Activated naive CD4-positive, alpha-beta T cell treated with Interleukin-2 at 50 U/mL for 16 hours (primary cell): ENCODE results near the gene WWOX.

ENCODE experiments used
- DNase-seq: peaks from one replicate; pipeline ENCODE4 v3.0.0-alpha.2; 2020

The WWOX gene

GRCh38 chr16:78198288-78198687 lies 98.8 kb downstream of the WWOX start:
- DNase-seq, result no peak

DNA sequence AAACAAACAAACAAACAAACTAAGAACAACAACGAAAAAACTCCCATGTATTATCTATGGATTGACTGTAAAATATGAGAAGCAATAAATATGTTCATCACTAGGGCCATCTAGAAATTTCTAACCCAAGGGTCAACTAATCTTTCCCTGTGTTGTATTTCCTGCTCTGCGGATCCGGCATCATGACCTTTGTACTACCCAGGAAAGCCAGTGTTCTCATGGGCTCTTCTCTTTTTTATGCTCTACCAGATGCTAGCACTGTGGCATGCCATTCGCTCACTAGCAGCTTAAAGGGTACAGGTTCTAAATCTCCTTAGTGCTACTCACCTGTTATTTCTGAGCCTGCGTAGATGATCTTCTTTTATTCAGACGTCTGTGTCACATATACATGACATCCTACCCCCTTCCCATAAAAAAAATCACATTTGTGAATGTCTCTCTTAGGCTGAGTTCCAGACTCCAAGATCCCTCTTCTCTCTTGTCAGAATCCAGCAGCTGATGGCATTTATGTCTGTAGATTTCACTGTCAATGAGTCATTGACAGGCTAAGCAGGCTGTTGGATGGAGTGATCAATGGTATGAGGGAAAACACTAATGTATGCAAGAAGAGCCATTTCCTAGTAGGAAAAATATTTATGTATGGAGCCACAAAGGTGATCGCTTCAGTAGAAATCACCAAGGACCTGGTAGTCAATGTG lies 100.0 kb downstream of the WWOX start:
- no peak for DNase-seq

DNA sequence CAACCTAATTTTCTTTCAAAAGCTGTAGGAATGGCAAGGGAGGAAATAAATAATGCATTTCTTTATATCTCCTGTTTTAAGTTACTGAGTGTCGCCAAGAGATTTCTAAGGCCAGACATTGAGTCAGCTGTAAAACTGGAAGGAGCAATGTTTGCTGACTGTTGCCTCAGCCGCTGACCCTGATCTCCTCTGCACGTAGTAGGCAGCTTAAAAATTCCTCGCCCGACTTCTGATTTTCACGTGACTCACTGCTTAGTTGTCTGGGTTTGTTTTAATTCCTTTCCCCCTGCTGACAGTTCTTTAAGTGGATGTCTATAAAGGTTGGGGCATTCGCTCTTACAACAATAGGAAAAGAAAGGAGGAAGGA lies 100.6 kb downstream of the WWOX start:
- DNase-seq, result no peak

DNA sequence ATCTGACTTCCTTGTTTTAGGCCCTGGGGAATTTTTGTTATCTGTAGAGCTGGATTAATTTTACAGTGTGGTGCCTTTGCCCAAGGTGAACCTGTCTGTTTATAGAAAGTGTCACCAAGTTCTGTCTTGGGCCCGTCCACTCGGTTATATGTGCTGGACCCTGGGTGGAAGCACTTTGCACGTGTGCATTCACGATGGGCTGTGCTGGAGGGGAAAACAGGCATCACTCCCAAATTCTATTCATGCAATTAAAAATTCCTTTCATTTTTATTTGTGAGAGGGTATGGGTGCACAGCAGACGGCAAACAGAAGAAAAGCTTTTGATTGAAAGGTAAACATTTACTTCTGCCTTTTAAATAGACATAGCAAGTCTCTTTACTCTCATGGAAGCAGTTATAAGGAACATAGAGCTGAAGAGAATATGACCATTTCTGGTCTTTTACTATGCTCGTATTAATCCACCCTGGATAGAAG lies 101.2 kb downstream of the WWOX start:
- DNase-seq, result no peak

GRCh38 chr16:78205506-78205905 lies 106.1 kb downstream of the WWOX start:
- no peak for DNase-seq

GRCh38 chr16:78206623-78207223 lies 107.3 kb downstream of the WWOX start:
- no peak for DNase-seq

DNA sequence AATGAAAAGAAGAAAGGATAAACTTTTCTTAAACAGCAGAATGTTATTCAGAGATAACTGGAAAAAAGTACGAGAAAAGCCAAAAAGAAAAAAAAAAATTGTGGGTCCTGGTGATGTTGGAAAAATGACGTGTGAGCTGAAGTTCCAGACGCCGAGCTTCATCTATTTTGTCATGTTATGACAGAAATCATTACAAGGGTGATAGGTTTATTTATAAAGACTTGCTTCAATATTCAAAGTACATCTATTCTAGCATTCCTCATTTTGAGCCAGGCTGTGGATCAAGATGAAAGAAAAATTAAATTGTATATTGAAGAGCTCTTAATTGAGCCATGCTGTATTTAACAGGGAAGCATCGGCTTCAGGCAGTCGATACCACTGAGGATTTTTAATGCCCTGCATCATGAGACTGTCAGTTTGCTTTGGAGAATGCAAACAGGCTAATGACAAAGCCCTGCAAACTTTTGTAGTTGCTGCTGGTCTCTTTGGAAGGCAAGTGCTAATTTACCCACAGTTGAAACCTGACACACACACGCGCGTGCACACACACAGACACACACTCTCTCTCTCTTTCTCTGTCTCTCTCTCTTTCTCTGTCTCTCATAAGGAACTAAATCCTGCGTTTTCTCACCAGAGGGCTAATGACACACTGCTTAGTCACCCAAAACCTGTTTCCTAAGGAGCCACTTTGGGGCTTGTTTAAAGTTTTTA lies 110.7 kb downstream of the WWOX start:
- no peak for DNase-seq

DNA sequence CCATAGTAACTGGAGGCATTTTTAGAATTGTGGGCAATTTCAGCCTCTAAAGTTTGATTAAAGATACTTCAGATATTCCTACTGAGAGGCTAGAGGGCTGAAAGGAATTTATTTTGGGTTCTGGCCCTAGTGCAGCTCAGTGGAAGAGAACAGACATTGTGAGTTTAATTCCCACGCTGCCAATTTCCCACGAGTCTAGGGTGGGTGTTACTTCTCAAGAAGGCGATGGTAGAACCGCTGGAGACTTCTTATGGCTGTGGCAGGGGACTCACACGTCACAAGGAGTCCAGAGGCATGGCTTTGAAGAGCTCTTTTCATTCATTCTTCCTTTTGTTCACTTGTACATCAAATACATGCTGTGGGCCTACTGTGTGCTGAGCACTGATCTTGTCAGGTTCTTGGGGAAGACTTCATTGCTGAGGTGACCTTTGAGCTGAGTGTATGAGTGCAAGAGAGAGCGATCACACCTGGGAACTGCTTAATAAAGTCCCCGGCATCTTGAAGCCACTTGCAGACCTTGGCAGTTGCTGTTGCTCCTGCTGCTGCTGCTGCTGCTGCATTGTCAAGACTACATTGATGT lies 111.7 kb downstream of the WWOX start:
- no peak for DNase-seq

GRCh38 chr16:78211946-78212345 lies 112.5 kb downstream of the WWOX start:
- no peak for DNase-seq

- no peak for DNase-seq
Measured at GRCh38 chr16:78212674-78213073, 113.2 kb downstream of the WWOX start.

- DNase-seq, result no peak
Measured at GRCh38 chr16:78213751-78214150, 114.3 kb downstream of the WWOX start.

- DNase-seq, result no peak
Measured at GRCh38 chr16:78215222-78215621, 115.8 kb downstream of the WWOX start.

DNA sequence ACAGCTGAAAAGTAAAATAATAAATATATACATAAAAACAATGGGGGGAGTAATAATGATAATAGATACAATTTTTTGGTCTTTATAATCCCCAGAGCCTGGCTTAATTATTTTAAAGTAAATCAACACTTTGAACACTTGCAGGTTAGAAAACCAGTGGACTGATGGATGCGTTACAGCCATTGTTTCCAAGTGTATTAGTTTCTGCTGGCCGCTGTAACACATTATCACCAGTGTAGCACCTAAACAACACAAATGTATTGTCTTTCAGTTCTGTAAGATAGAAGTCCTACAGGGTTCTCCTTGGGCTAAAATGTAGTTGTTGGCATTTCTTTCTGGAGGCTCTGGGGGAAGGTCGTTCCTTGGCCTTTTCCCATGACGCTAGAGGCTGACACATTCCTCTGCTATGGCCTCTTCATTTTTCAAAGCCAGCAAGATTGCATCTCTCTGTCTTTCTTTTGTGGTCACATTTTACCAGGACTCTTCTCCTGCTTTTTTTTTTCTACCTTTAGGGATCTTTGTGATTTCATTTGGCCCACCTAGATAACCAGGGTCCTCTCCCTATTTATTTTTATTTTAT lies 116.8 kb downstream of the WWOX start:
- no peak for DNase-seq

GRCh38 chr16:78217276-78217675 lies 117.8 kb downstream of the WWOX start:
- DNase-seq, result no peak

- DNase-seq, result no peak
Measured at GRCh38 chr16:78218279-78218678, 118.8 kb downstream of the WWOX start.

GRCh38 chr16:78218856-78219651 lies 119.6 kb downstream of the WWOX start:
- DNase-seq, result no peak

GRCh38 chr16:78220571-78220970 lies 121.1 kb downstream of the WWOX start:
- DNase-seq, result no peak

GRCh38 chr16:78221892-78222291 lies 122.4 kb downstream of the WWOX start:
- DNase-seq, result no peak

DNA sequence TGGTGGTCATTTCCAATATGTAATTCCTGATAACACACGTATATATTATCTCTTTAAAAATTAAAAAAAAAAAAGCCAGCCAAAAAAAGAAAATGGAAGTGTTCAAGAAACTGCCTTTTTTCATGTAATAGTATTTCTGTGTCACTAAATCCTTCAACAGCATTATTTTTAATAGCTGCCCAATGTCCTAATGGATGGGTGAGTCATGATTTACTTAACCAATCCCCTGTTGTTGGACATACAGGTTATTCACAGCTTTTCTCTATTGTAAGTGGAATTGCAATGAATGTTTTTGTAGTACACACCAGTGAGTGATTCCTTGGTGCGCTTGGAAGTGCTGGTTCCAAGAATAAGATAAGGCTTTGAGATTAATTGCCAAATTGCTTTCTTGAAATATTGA lies 124.9 kb downstream of the WWOX start:
- DNase-seq, result no peak

- no peak for DNase-seq
Measured at GRCh38 chr16:78225919-78226318, 126.5 kb downstream of the WWOX start.

DNA sequence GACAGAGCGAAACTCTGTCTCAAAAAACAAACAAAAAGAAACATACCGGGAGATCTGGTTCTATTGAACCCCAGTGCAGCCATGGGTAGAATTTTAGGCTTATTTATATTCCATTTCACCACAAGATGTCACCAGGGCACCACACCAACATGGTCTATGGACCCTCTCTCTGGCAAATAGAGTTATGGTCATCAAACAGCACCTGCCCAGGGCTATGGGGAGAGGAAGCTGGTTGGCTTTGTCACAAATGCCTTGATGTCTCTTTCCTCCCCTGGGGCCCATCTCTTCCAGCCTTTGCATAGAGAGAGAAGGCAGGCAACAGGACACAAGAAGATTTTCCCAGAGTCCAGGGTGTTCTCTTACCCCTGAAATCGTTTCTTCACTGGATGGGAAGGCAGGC lies 128.4 kb downstream of the WWOX start:
- no peak for DNase-seq

GRCh38 chr16:78228704-78229103 lies 129.2 kb downstream of the WWOX start:
- no peak for DNase-seq

GRCh38 chr16:78230832-78231231 lies 131.4 kb downstream of the WWOX start:
- no peak for DNase-seq
